RWPE1 (cell line): ENCODE measurements around the gene MBNL3.

Experiments
- CTCF ChIA-PET: fragments of 350-600 bp; sonication (Branson Sonifier 250); formaldehyde crosslinking; extraction: SDS; loops from one replicate; lab custom pipeline; 2021; lab: Yijun Ruan, JAX
- POLR2A ChIA-PET: fragments of 400-600 bp; formaldehyde crosslinking; extraction: SDS; loops from one replicate; lab custom pipeline; 2020; ENCODE audit warnings: antibody characterized with exemption; ENCODE audit not compliant: low non-redundant PET; lab: Yijun Ruan, JAX
- DNase-seq: peaks from one replicate; pipeline ENCODE4 v3.0.0; 2012; ENCODE audit warnings: low spot score
- H3K27ac ChIP-seq: fragments of 450-650 bp; 2 replicates; pipeline ENCODE4 v1.5.1; 2017
- CTCF ChIP-seq: fragments of 450-650 bp; conservative IDR thresholded peaks from 2 replicates; pipeline ENCODE4 v1.5.1; 2017; ENCODE audit warnings: low read depth, mild to moderate bottlenecking

MBNL3 gene

GRCh38 chrX:132470179-132470578 is 18.7 kb downstream of the MBNL3 start:
- CTCF ChIA-PET: no interaction called here
- no peak for DNase-seq
- POLR2A ChIA-PET: no interaction called here
- H3K27ac ChIP-seq: no peak overlapping the region
- no peak for TF ChIP-seq CTCF

- no peak overlapping the region for H3K27ac ChIP-seq
- DNase-seq: no peak
- POLR2A ChIA-PET: no interaction called here
- CTCF ChIA-PET: no interaction called here
- no peak for TF ChIP-seq CTCF
Measured at GRCh38 chrX:132468454-132468853, 20.4 kb downstream of the MBNL3 start.

- ChIA-PET POLR2A (no interaction called here), CTCF (no interaction called here)
- TF ChIP-seq CTCF: no peak
Measured at GRCh38 chrX:132467989-132468388, 20.8 kb downstream of the MBNL3 start.

GRCh38 chrX:132467026-132467425 is 21.8 kb downstream of the MBNL3 start:
- TF ChIP-seq CTCF: no peak
- POLR2A ChIA-PET: no interaction called here

More at GRCh38 chrX:132467989-132468388, 20.8 kb downstream of the MBNL3 start:
- H3K27ac ChIP-seq: no peak overlapping the region
- DNase-seq: no peak

GRCh38 chrX:132463411-132463810 is 25.4 kb downstream of the MBNL3 start:
- DNase-seq: no peak
- TF ChIP-seq CTCF: 0 out of 2 replicates have a peak, but pooled peaks have one; percentile 8
- H3K27ac ChIP-seq: no peak overlapping the region
- CTCF ChIA-PET: no interaction called here
- POLR2A ChIA-PET: no interaction called here

More at GRCh38 chrX:132467026-132467425, 21.8 kb downstream of the MBNL3 start:
- H3K27ac ChIP-seq: no peak overlapping the region
- DNase-seq: no peak
- CTCF ChIA-PET: no interaction called here

- no peak for TF ChIP-seq CTCF
- POLR2A ChIA-PET: no interaction called here
- H3K27ac ChIP-seq: no peak overlapping the region
- DNase-seq: no peak
- CTCF ChIA-PET: no interaction called here
Measured at GRCh38 chrX:132461886-132462285, 27.0 kb downstream of the MBNL3 start.
